Measurements from ENCODE around the gene MACROD2. TPM values are rescaled to one million over a fixed set of nuclear protein-coding genes. Genes with fewer than 3 reads are reported as not detected.

MACROD2 gene
- total and polyA plus RNA-seq, 2 donors (not counting 1 experiment from before 2014, with no cell fraction given): 5.3 to 6.7 TPM

GRCh38 chr20:14765370-14765701, 770.0 kb downstream of the MACROD2 start:
- Histone ChIP-seq H3K9ac (ENCODE audit: low read length) (no peak overlapping the region), H3K4me1 (ENCODE audit: control insufficient read depth in 2 of 2, insufficient read depth in 2 of 2, low read length in 2 of 2) (no peaks in the 10 kb centered on the region), H3K36me3 (replicated peaks in 1 of 2; ENCODE audit: control extremely low read depth in 1 of 2, control insufficient read depth in 1 of 2, extremely low read depth in 1 of 2, insufficient read depth in 2 of 2, low read length in 1 of 2) (no peaks in the 10 kb centered on the region), H3K79me2 (ENCODE audit: control insufficient read depth, insufficient read depth, low read length) (no peaks in the 10 kb centered on the region), H4K20me1 (ENCODE audit: control insufficient read depth, insufficient read depth, low read length, poor library complexity, severe bottlenecking) (no peaks in the 10 kb centered on the region), H2AFZ (ENCODE audit: insufficient read depth, low read depth, low read length, poor library complexity, severe bottlenecking) (no peak overlapping the region), H3K27ac (ENCODE audit: low read length in 2 of 2) (no peak overlapping the region), H3K9me3 (ENCODE audit: control extremely low read depth in 1 of 3, control insufficient read depth in 2 of 3, insufficient read depth in 1 of 3, low read length in 2 of 3) (peaks cover 0 to 3% (median 0%) of the 10 kb centered on the region in 3 donors), H3K27me3 (replicated peaks in 1 of 4; ENCODE audit: control extremely low read depth in 1 of 4, control insufficient read depth in 3 of 4, insufficient read depth in 4 of 4, low read length in 3 of 4) (no peaks in the 10 kb centered on the region), H3K4me3 (ENCODE audit: control extremely low read depth in 1 of 5, extremely low read depth in 1 of 5, insufficient read depth in 1 of 5, low read depth in 2 of 5, low read length in 4 of 5) (no peak overlapping the region), H3K4me2 (replicated peaks; ENCODE audit: low read depth, low read length, poor library complexity, severe bottlenecking) (no peak overlapping the region)
- TF ChIP-seq EZH2 (IDR thresholded peaks at IDR 0.05; ENCODE audit: borderline replicate concordance, insufficient read depth, low read depth, low read length, poor library complexity, severe bottlenecking) (no peak), CTCF (IDR thresholded peaks at IDR 0.05) (no peak)
- Mint-ChIP-seq H3K9me3 (ENCODE audit: insufficient read depth) (no peaks in the 10 kb centered on the region), H3K4me3 (no peak overlapping the region), H3K27me3 (peaks cover 6% of the 10 kb centered on the region), H3K4me1 (no peaks in the 10 kb centered on the region), H3K27ac (no peak overlapping the region)
- ATAC-seq (ENCODE audit: low read depth): no peak
- ChIA-PET CTCF (no interaction called here), POLR2A (no interaction called here)
- no peak for DNase-seq
- intact Hi-C loops (cut with micrococcal nuclease): no loop called here
- 100% methylated on average over 1 of the region's 3 CpGs for WGBS (ENCODE audit: insufficient coverage)

- POLR2A ChIA-PET: no interaction called here
- intact Hi-C loops (cut with micrococcal nuclease): no loop called here
- no peaks in the 10 kb centered on the region for H3K36me3 ChIP-seq (replicated peaks in 1 of 2; ENCODE audit: control extremely low read depth in 1 of 2, control insufficient read depth in 1 of 2, extremely low read depth in 1 of 2, insufficient read depth in 2 of 2, low read length in 1 of 2)
- H3K4me2 ChIP-seq (replicated peaks; ENCODE audit: low read depth, low read length, poor library complexity, severe bottlenecking): no peak overlapping the region
- peaks cover 0 to under 1% (median 0%) of the 10 kb centered on the region in 3 donors for H3K9me3 ChIP-seq (ENCODE audit: control extremely low read depth in 1 of 3, control insufficient read depth in 2 of 3, insufficient read depth in 1 of 3, low read length in 2 of 3)
- Mint-ChIP-seq H3K4me1 (no peaks in the 10 kb centered on the region), H3K4me3 (no peak overlapping the region), H3K27ac (no peak overlapping the region), H3K27me3 (peaks cover 5% of the 10 kb centered on the region), H3K9me3 (ENCODE audit: insufficient read depth) (no peaks in the 10 kb centered on the region)
- ATAC-seq (ENCODE audit: low read depth) (no peak), DNase-seq (no peak)
- no peak overlapping the region for H3K9ac ChIP-seq (ENCODE audit: low read length)
- H3K27ac ChIP-seq (ENCODE audit: low read length in 2 of 2): no peak overlapping the region
- H4K20me1 ChIP-seq (ENCODE audit: control insufficient read depth, insufficient read depth, low read length, poor library complexity, severe bottlenecking): no peaks in the 10 kb centered on the region
- CTCF ChIA-PET: no interaction called here
- no peaks in the 10 kb centered on the region for H3K4me1 ChIP-seq (ENCODE audit: control insufficient read depth in 2 of 2, insufficient read depth in 2 of 2, low read length in 2 of 2)
- no peak overlapping the region for H2AFZ ChIP-seq (ENCODE audit: insufficient read depth, low read depth, low read length, poor library complexity, severe bottlenecking)
- no peak overlapping the region for H3K4me3 ChIP-seq (ENCODE audit: control extremely low read depth in 1 of 5, extremely low read depth in 1 of 5, insufficient read depth in 1 of 5, low read depth in 2 of 5, low read length in 4 of 5)
- TF ChIP-seq CTCF (IDR thresholded peaks at IDR 0.05): no peak
- no peak for TF ChIP-seq EZH2 (IDR thresholded peaks at IDR 0.05; ENCODE audit: borderline replicate concordance, insufficient read depth, low read depth, low read length, poor library complexity, severe bottlenecking)
- H3K79me2 ChIP-seq (ENCODE audit: control insufficient read depth, insufficient read depth, low read length): no peaks in the 10 kb centered on the region
- H3K27me3 ChIP-seq (replicated peaks in 1 of 4; ENCODE audit: control extremely low read depth in 1 of 4, control insufficient read depth in 3 of 4, insufficient read depth in 4 of 4, low read length in 3 of 4): no peaks in the 10 kb centered on the region
These were observed 778.2 kb downstream of the MACROD2 start for GRCh38 chr20:14773486-14773885.
